SKM-1 (cell line): ENCODE data around the gene CHRNA4.
"Not testable (repeated sequence)": the region's sequence is repeated elsewhere in the genome, so short reads cannot be mapped to it uniquely, and the experiment has no call there.

ENCODE experiments used
- DNase-seq: peaks from one replicate; lab custom pipeline; 2025; ENCODE audit not compliant: unreplicated experiment; lab: John Stamatoyannopoulos, UW

The CHRNA4 gene

DNA sequence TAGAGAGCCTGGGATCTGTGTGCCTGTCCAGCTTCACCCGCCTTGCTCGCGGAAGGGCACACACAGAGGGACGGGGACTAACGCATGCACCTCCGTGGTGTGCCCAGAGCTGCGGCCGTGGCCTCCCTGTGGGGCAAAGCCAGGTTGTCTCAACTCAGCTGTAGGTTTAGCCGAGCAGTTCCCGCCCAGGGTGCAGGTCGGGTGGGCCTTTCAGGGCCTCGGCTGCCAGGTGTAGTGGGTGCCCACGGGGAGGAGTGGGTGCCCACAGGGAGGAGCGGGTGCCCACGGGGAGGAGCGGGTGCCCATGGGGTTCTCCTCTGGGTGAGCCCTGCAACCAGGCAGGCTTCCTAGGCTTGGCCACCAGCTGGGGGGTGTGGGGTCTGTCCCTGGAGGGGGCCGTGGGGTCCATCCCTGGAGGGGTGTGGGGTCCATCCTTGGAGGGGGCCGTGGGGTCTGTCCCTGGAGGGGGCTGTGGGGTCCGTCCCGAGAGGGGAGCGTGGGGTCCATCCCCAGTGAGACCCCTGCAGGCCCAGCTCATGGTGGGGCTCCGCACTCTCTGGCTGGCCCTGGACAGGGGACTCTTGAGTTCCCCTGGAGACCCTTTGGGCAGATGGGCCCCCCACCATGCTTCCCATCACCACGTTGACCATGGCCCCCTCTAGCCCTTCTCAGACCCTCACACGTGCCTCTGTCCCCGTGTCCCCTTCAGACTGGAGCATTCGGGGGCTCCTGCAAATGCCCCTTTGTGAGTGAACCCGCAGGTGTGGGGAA, 37.8 kb upstream of the CHRNA4 start:
- DNase-seq, result no peak

- DNase-seq, result no peak
Observed at GRCh38 chr20:63397946-63398450, 36.8 kb upstream of the CHRNA4 start.

DNA sequence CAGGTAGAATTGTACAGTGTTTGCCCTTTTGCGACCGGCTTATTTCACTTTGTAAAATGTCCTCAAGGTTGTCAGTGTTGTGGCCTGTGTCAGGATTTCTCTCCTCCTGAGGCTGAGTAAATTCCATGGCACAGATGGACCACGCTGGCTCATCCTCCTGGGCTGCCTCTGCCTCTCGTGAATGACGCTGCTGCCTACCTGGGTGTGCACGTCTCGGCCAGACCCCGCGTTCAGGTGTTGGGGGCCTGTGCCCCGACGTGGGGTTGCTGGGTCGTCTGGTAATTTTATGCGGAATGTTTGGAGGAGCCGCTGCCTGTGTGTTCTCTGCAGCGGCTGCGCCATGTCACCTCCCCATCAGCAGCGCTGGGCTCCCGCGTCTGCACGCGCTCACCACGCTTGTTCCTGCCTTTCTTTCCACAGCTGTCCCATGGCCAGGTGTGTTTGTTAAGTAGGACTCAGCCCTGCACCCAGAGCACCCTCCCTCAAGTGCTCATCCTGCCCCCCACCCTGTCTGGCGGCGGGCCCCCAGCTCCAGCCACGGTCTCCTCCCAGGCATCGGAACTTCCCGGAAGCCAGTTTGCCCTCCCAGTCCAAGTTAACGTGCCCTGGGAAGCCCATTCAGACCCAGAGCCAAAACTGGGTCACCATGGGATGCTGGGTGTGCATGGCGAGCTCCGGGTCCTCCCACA, 36.1 kb upstream of the CHRNA4 start:
- DNase-seq, result no peak

DNA sequence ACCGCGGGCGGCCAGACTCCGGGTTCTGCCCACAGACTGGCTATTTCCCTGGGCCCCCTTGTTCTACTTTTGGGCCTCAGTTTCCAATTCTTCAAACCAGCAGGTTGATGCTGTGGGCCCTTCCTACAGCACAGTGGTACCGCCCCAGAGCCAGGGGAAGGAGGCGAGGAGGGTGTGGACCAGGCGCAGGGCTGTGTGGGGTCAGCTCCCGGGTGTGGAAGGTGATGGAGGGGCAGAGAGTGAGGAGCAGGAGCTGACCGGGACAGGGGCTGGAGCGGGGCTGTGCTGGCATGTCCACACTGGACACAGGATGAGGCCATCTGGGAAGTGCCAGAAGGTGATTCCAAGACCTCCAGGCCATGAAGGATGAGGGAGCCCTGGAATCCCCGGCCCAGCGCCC, 35.2 kb upstream of the CHRNA4 start:
- DNase-seq, result no peak

DNA sequence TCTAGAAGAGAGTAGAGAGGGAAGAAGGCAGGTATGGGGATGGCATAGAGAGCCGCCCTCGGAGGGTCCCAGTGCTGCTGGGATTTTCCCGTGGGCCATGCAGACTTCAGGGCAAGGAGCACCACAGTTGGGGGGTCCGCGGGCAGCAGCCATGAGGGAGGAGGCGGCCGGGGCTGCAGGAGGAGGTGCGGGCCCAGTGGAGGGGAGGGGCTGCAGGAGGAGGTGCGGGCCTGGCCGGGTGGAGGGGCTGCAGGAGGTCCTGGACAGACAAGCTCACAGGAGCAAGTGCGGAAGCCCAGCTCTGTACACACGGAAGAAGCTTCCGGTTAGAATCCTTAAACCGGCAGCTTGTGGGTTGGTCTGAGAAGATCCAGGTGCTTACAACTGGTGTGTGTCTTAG, 34.6 kb upstream of the CHRNA4 start:
- DNase-seq, result no peak

DNA sequence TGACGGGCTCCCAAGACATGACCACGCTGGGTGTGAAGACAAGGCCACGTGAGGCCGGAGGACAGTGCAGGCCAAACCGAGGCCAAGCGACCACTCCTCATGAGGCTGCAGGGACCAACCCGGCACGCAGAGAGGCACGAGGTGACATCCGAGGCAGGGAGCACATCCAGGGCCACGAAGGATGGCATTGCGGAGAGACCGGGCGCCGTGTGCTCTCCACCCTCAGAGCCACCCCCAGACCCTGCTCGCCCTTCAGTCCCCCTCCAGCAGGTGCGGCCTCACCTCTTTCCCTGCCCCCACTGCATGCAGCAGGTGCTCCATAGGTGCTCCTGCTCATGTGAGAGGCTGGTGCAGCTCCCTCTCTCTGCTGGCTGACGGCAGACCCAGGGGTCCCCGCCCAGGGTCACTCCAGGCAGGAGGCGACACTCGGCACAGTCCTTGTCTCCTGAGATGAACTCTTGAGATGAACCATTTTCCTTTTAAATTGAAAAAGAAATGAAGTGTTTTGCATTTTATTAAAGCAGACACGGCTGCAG, 33.8 kb upstream of the CHRNA4 start:
- DNase-seq, result no peak

DNA sequence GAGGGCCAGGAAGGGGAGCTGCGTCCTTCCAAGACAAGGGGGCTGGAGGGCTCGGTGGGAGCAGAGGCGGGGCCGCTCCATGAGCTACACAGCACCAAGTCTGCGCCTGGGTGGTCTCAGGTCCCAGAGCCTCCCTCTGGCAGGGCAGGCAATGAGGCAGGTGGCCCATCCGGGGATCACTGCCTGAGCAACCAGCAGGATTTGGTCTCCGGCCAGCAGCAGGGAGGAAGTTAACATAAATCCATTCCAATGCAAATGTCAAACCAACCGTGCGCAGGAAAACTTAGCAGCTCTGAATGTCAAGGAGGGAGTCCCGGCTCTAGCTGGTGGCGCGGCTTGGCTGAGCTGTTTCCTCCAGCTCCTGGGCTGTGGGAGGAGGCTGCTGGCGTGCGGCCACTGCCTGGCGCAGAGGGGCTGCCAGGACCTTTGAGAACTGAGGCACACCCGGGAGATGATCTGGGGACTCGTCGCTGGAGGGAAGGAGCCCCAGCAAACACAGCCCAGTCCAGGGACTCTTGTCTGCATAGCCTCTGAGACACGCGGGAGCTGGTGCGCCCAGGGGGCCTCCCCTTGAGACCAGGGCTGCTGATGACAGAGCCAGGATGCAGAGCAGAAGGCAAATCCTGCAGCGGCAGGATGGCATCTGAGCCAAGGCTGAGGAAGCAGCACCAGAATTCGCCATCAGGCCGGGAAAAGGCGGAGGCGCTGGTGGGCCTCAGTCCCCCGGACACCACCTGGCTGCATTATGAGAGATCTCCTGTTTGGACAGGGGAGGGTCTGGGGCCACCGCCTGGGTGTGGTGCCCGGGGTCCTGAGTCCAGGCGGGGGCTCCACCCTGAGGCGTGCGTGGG, 33.1 kb upstream of the CHRNA4 start:
- no peak for DNase-seq

DNA sequence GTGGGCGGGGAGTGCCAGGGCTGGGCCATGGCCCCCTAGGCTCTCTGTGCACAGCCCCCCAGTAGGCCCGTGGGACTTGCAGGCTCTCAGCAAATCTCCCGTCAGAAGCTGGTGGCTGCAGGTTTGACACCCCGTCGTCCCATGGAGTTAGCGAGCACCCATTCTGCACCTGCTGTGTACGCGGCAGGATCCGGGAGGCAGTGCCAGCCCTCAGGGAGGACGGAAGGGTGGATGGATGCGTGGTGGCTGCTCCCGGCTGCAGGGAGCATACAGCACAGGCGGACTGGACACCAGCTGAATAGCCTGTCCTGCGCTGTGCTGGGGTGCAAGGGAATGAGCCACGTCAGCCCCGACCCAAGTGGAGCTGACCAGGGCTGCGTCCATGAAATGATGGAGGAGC, 32.4 kb upstream of the CHRNA4 start:
- no peak for DNase-seq

GRCh38 chr20:63392465-63393365, 31.6 kb upstream of the CHRNA4 start:
- no peak for DNase-seq

DNA sequence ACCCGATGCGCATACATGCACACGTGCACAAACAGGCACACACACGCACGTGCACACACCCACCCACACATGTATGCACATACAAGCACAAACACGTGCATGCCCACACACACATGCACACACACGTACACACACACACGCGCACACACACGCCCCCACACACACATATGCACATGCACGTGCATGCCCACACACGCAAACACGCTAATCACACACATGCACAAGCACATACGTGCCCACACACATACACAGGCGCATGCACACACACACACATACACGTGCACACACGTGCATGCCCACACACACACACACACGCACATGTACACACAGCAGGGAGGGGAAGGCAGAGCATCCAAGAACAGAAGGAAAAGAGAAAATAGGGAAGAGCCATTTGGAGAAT, 26.8 kb upstream of the CHRNA4 start:
- DNase-seq, result no peak

GRCh38 chr20:63387393-63387792, 26.2 kb upstream of the CHRNA4 start:
- DNase-seq, result no peak

GRCh38 chr20:63386491-63386890, 25.3 kb upstream of the CHRNA4 start:
- DNase-seq, result no peak

DNA sequence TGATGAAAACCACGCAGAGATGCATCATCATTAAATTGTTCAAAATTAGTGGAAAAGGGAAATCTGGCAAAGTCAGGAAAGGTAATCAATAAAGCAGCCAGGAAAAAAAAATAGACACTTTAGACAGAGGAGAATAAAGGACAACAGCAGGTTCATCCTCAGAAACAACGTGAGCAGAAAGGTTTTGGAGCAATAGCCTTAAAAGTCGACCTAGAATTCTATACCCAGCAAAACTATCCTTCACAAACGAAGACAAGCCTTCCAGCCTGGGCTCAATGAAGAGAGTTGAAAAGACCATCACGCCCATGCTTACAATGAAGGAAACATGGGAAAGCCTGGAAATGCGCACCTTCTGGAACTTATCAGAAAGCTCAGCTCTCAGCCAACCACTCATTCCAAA, 24.7 kb upstream of the CHRNA4 start:
- no peak for DNase-seq

DNA sequence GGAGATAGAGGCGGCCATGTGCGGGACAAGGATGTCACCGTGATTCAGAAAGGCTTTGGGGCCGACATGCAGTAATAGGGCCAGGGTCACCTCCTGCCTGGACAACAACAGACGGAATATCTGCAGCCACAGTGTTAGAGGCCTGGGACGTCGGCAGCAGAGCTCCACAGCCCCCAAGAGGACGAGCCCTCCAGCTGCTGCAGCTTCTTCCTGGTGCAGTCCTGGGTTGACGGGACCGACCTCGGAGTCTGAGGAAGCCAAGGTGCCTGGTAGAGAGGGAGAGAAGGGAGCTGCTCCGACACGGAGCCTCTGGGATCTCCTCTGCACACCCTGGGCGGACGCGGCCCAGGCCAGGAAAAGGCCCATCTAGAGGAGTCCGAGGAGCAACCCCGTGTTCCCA, 23.2 kb upstream of the CHRNA4 start:
- DNase-seq, result no peak

DNA sequence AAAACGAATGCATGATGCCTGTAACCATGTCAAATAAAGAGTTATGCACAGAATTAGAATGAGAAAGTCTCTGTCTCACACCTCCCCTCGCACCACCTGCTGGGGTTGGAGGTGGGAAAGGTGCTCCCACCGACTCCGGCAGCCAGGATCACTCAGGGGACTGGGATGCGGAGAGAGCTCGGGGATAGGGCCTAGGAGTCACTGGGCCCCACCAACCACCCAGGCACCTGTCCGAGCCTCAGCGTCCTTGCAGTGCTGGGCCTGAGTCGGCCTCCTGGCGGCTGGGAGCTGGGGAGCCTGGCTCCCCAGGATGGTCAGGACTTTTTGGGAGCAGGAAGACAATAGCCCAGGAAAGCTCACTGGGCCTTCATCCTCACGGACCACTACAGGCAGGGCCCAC, 22.4 kb upstream of the CHRNA4 start:
- no peak for DNase-seq

GRCh38 chr20:63382551-63383300, 21.6 kb upstream of the CHRNA4 start:
- DNase-seq, result no peak

- DNase-seq, result no peak
Observed at GRCh38 chr20:63381781-63382431, 20.8 kb upstream of the CHRNA4 start.

DNA sequence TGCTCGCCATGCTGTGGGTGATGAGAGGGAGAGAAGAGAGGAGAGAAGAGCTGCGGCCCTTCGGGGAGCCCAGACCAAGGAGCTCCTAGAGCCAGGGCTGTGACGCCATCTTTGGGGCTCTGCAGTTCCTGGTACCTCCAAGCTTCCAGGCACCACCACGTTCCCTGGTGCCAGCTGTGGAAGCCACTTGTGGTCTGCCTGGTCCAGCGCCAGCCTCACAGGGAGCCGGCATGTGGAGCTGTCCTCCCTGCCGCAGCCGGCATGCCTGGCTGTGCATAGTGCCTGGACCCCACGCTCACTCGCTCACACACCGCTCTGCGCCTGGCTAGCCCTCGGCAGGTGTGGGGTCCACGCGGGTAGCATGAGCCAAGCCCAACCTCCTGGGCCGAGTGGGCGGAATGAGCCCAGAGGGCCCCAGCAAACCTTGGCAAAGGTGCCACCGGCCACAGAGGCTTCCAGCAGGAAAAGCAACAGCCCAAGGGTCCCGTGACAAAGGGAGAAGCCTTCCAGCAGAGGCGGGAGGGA, 19.3 kb upstream of the CHRNA4 start:
- DNase-seq, result no peak

GRCh38 chr20:63379872-63380271, 18.7 kb upstream of the CHRNA4 start:
- DNase-seq, result not testable (repeated sequence)
